GM10266 (cell line): Measurements from ENCODE around the gene FAM184A.

Source experiments
- DNase-seq: peaks from one replicate; pipeline ENCODE4 v3.0.0; 2012; ENCODE audit errors: extremely low spot score
- CTCF ChIP-seq: IDR thresholded peaks from 2 replicates; pipeline ENCODE4 v1.5.1; 2012; ENCODE audit warnings: mild to moderate bottlenecking, low read depth; ENCODE audit not compliant: control insufficient read depth, insufficient read depth; ENCODE audit errors: missing control alignments

The FAM184A gene

GRCh38 chr6:119044255-119044654, 34.2 kb downstream of the FAM184A start:
- no peak for DNase-seq
- TF ChIP-seq CTCF, result no peak

- no peak for DNase-seq
- no peak for TF ChIP-seq CTCF
Observed at GRCh38 chr6:119043783-119044182, 34.7 kb downstream of the FAM184A start.

- DNase-seq, result no peak
- TF ChIP-seq CTCF, result no peak
Observed at GRCh38 chr6:119043265-119043664, 35.2 kb downstream of the FAM184A start.

- TF ChIP-seq CTCF, result no peak
- DNase-seq, result no peak
Observed at GRCh38 chr6:119040636-119041035, 37.8 kb downstream of the FAM184A start.

GRCh38 chr6:119040229-119040628, 38.2 kb downstream of the FAM184A start:
- DNase-seq, result no peak
- TF ChIP-seq CTCF, result no peak

- TF ChIP-seq CTCF, result no peak
Observed at GRCh38 chr6:119037941-119038623, 40.4 kb downstream of the FAM184A start.

GRCh38 chr6:119037264-119037663, 41.2 kb downstream of the FAM184A start:
- TF ChIP-seq CTCF, result no peak
- no peak for DNase-seq

More at GRCh38 chr6:119037941-119038623, 40.4 kb downstream of the FAM184A start:
- no peak for DNase-seq
